Measurements from ENCODE around the gene RARB.

The RARB gene

GRCh38 chr3:25619382-25619781, 191.3 kb downstream of the RARB start:
- no peak for DNase-seq

DNA sequence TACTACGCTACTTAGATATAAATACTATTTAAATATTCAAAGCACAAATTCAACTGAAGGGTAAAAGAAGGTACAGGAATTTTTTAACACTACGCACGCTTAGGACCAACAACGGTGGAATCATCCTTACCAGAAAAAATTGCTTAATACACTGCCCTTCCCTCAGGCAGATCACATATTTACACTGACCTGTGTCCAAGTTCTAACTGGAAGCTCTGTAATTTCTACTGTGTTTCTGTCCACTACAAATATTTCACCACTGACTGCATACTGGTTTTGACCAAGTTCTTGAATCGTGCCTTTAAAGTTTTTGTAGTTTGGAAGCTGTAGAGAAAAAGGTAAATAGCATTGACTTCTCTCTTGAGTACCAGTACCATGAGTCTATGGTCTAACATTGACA, 192.4 kb downstream of the RARB start:
- no peak for DNase-seq

GRCh38 chr3:25621087-25621486, 193.0 kb downstream of the RARB start:
- DNase-seq = no peak

DNA sequence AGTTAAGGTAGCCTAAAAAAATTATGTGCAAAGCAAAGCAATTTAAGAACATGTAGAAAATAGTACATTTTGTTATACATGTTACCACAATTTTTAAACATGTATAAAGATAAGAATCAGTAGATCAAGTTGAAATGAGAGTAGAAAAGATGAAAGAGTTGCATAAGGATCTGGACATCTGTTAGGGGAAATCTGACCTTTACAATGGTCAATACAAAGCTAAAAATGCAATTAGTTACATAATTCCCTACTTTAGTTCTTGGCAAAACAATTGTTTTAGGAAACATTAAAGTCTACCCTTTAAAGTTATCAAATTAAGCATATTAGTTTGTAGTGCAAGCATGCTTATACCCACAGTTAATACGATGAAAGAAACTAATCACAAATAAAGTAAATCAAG, 203.9 kb downstream of the RARB start:
- DNase-seq = no peak

- DNase-seq = no peak
Observed at GRCh38 chr3:25633919-25634318, 205.9 kb downstream of the RARB start.

- DNase-seq = no peak
Observed at GRCh38 chr3:25635038-25635437, 207.0 kb downstream of the RARB start.
